A549 (cell line): ENCODE data around the gene DLG2. TPM values are rescaled to one million over a fixed set of nuclear protein-coding genes. Genes with fewer than 3 reads are reported as not detected.

Experiments
- ATAC-seq, 2 experiments: fragments of 200-7000 bp in 1 of 2; fragments of >200 bp in 1 of 2; cut with Nextera tagmentation in 1 of 2; cut with Tn5 transposase in 1 of 2; 3 replicates each; pipeline versions ENCODE4 v1.8.0 to v1.9.1; 2018 to 2020; ENCODE audit warnings: mild to moderate bottlenecking in 1 of 2, moderate library complexity in 1 of 2
- CTCF ChIA-PET: fragments of 300-600 bp; sonication (Branson Sonifier 250); formaldehyde crosslinking; extraction: SDS; loops from one replicate; lab custom pipeline; 2021; ENCODE audit warnings: antibody characterized with exemption, inconsistent platforms; lab: Yijun Ruan, JAX
- POLR2A ChIA-PET: fragments of 350-600 bp; formaldehyde crosslinking; extraction: SDS; loops from one replicate; lab custom pipeline; 2021; ENCODE audit warnings: antibody characterized with exemption, inconsistent platforms; lab: Yijun Ruan, JAX
- DNase-seq, 2 experiments: peaks; one replicate each; pipeline versions ENCODE4 v3.0.0 to v3.0.0-alpha.2; 2011 to 2016; ENCODE audit warnings: low read depth in 1 of 2, low spot score in 1 of 2
- FAIRE-seq: peaks from 2 replicates; lab custom pipeline; 2011; peaks lifted over from hg19 to GRCh38; lab: Jason Lieb, UNC
- H3K27ac ChIP-seq, 2 experiments: fragments of >200 bp; sonication (Bioruptor Twin); formaldehyde crosslinking; 3 replicates each; pipeline ENCODE4 v1.5.1; 2016 to 2017
- H3K4me1 ChIP-seq: fragments of >200 bp; sonication (Bioruptor Twin); formaldehyde crosslinking; 3 replicates; pipeline ENCODE4 v1.6.1; 2016
- H3K4me2 ChIP-seq: fragments of >200 bp; sonication (Bioruptor Twin); formaldehyde crosslinking; 3 replicates; pipeline ENCODE4 v1.6.1; 2016
- H3K4me3 ChIP-seq: fragments of >200 bp; sonication (Bioruptor Twin); formaldehyde crosslinking; 3 replicates; pipeline ENCODE4 v1.5.1; 2016
- H3K9me3 ChIP-seq: fragments of >200 bp; sonication (Bioruptor Twin); formaldehyde crosslinking; 3 replicates; pipeline ENCODE4 v1.6.1; 2016
- CHD2 ChIP-seq: fragments of 150-350 bp; IDR thresholded peaks from 2 replicates; pipeline ENCODE4 v1.6.1; 2014; ENCODE audit warnings: low read length; ENCODE audit not compliant: partially characterized antibody
- CHD4 ChIP-seq: fragments of 200-600 bp; sonication (generic); IDR thresholded peaks from 2 replicates; pipeline ENCODE4 v1.6.1; 2016; ENCODE audit warnings: antibody characterized with exemption, mild to moderate bottlenecking, borderline replicate concordance
- EHMT2 ChIP-seq: fragments of 200-600 bp; sonication (generic); IDR thresholded peaks from 2 replicates; pipeline ENCODE4 v1.6.1; 2016; ENCODE audit warnings: antibody characterized with exemption, low read depth, mild to moderate bottlenecking, moderate library complexity
- ESRRA ChIP-seq: fragments of 150-350 bp; IDR thresholded peaks from 2 replicates; pipeline ENCODE4 v1.6.1; 2014; ENCODE audit warnings: mild to moderate bottlenecking, low read length, borderline replicate concordance
- FOXS1 ChIP-seq: fragments of 250-450 bp; sonication (Bioruptor Pico); IDR thresholded peaks from 2 replicates; pipeline ENCODE4 v1.5.0; 2020; ENCODE audit warnings: mild to moderate bottlenecking, moderate library complexity
- GATA3 ChIP-seq: IDR thresholded peaks from 2 replicates; pipeline ENCODE4 v1.6.1; 2012; ENCODE audit warnings: borderline replicate concordance
- KDM1A ChIP-seq: fragments of 200-600 bp; sonication (generic); IDR thresholded peaks from 2 replicates; pipeline ENCODE4 v1.6.1; 2016; ENCODE audit warnings: low read depth, mild to moderate bottlenecking
- KDM5A ChIP-seq: fragments of 200-600 bp; sonication (generic); IDR thresholded peaks from 2 replicates; pipeline ENCODE4 v1.6.1; 2016; ENCODE audit warnings: antibody characterized with exemption, mild to moderate bottlenecking
- MAFK ChIP-seq: fragments of 450-650 bp; IDR thresholded peaks from 2 replicates; pipeline ENCODE4 v1.6.1; 2014; ENCODE audit not compliant: partially characterized antibody
- MYC ChIP-seq: IDR thresholded peaks from 2 replicates; pipeline ENCODE4 v1.6.1; 2012; ENCODE audit warnings: mild to moderate bottlenecking, inconsistent platforms, low read length, improper control_type of control experiment, borderline replicate concordance
- NFE2L2 ChIP-seq: fragments of 150-350 bp; conservative IDR thresholded peaks from 2 replicates; pipeline ENCODE4 v1.6.1; 2014; ENCODE audit warnings: low read length
- NPAS2 ChIP-seq: fragments of 250-450 bp; sonication (Bioruptor Pico); IDR thresholded peaks from 2 replicates; pipeline ENCODE4 v1.8.0; 2022; ENCODE audit warnings: mild to moderate bottlenecking, moderate library complexity, borderline replicate concordance
- NR3C1 ChIP-seq: fragments of >200 bp; sonication (Bioruptor Twin); formaldehyde crosslinking; IDR thresholded peaks from 3 replicates; pipeline ENCODE4 v1.6.1; 2017
- PHF8 ChIP-seq: fragments of 200-600 bp; sonication (generic); IDR thresholded peaks from 2 replicates; pipeline ENCODE4 v1.6.1; 2016; ENCODE audit warnings: low read depth, mild to moderate bottlenecking, antibody characterized with exemption, moderate library complexity, borderline replicate concordance
- SREBF2 ChIP-seq: fragments of 450-650 bp; IDR thresholded peaks from 2 replicates; pipeline ENCODE4 v1.6.1; 2014; ENCODE audit warnings: mild to moderate bottlenecking, moderate library complexity
- ZFP36 ChIP-seq: fragments of 450-650 bp; IDR thresholded peaks from 2 replicates; pipeline ENCODE4 v1.6.1; 2014; ENCODE audit warnings: borderline replicate concordance; ENCODE audit not compliant: partially characterized antibody
- ZNF302 ChIP-seq: fragments of 250-450 bp; sonication (Bioruptor Pico); IDR thresholded peaks from 2 replicates; pipeline ENCODE4 v1.9.0; 2021; ENCODE audit warnings: inconsistent platforms, mild to moderate bottlenecking, moderate library complexity
- ZSCAN20 ChIP-seq: fragments of 250-450 bp; sonication (Bioruptor Pico); IDR thresholded peaks from 2 replicates; pipeline ENCODE4 v1.8.0; 2022; ENCODE audit warnings: mild to moderate bottlenecking, moderate library complexity
- WGBS: methylation state at CpG from one replicate; pipeline ENCODE4 v1.1.6; 2017; ENCODE audit errors: missing lambda C conversion rate; 5-methylcytosine and 5-hydroxymethylcytosine counted together
- polyA minus RNA-seq: library from RNA; depleted of rRNA, polyadenylated mRNA; stranded (reverse); fragments of >200 nt; gene quantifications from 2 replicates; pipeline ENCODE4 v1.2.3, GENCODE V29; 2011; rRNA and poly(A)+ RNA removed
- polyA plus RNA-seq, 4 experiments: library from polyadenylated mRNA; depleted of rRNA in 3 of 4; stranded (reverse); fragments of >200 nt; fragmentation: RNase III in 1 of 4; extraction: RNeasy Plus Mini Kit Qiagen cat#74134 plus additional on column Dnase treatment in 1 of 4; gene quantifications; 2 replicates in 3 of 4; 3 replicates in 1 of 4; pipeline ENCODE4 v1.2.3, GENCODE V29; 2011 to 2017
- TF ChIP-seq, protein P1 (sequence below): fragments of >200 bp; sonication (Bioruptor Twin); formaldehyde crosslinking; IDR thresholded peaks from 3 replicates; pipeline ENCODE4 v1.6.1; 2016
- TF ChIP-seq, protein P2 (sequence below): fragments of 250-450 bp; sonication (Bioruptor Pico); IDR thresholded peaks from 2 replicates; pipeline ENCODE4 v1.5.0; 2020; ENCODE audit warnings: low read depth, mild to moderate bottlenecking, moderate library complexity
- TF ChIP-seq, protein P3 (sequence below): IDR thresholded peaks from 2 replicates; pipeline ENCODE4 v1.6.1; 2012

Gene DLG2
- polyA plus RNA-seq (2011; rRNA removed) (0.66 and 0.79 TPM in 2 replicates), polyA plus RNA-seq (2017; fragmentation: RNase III; extraction: RNeasy Plus Mini Kit Qiagen cat#74134 plus additional on column Dnase treatment) (0.26 to 0.40 TPM (median 0.31 TPM) in 3 replicates), polyA minus RNA-seq (0.73 and 0.99 TPM in 2 replicates)
- 0.12 and 0.19 TPM in 2 replicates for polyA plus RNA-seq (2012; cell fraction: cytosol; rRNA removed)
- polyA plus RNA-seq (2012; cell fraction: nucleus; rRNA removed): 0.11 and 0.13 TPM in 2 replicates

DNA sequence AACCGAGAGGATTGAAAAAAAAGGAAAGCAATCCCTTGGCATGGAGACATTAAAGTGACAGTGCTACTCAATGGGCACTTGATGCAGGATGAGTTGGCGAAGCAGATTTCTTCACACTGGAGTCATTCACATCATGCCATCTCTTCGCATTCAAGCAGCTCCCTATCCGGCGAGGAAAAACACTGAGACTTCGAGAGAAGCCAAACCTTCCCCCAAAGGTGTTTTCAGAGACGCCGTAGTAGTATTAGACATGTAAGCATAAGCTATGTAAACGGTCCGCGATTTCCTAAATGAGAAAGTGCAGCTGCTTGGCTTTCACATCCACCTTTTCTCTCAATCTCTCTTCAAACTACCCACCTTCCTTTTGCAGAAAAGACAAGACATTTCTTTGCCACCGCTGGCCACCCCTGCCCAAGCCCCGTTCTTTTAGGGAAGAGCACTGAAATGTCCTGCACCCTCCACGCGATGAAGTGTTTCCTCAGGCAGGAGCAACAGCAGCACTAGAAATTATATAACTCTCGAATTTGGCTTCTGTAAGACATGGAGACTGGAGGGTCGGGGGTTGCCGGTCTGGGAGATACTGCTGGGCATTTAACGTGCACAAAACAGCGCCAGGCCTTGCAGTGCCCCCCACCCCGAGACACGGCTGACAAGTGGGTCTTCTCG lies at the start of gene DLG2:
Gene DLG2 (minus strand): TSS at position 13 of the 666 bp plus-strand sequence.
- Histone ChIP-seq H3K4me1 (peaks cover 14% of the 10 kb centered on the region), H3K9me3 (no peaks in the 10 kb centered on the region), H3K27ac (peak within 1 kb of the TSS; percentile 79 to 89), H3K4me2 (peak within 1 kb of the TSS; percentile 96), H3K4me3 (peak within 1 kb of the TSS; percentile 57)
- ATAC-seq: peak; percentile 36 to 40
- ChIA-PET CTCF (interaction anchor here (0.6 to 1.5 kb wide), 4 partner anchors 18 to 664 kb away, joined by 3 to 4 read pairs (median 3); no protein-coding TSS in a partner anchor), POLR2A (interaction anchor here (1.0 to 5.0 kb wide), 7 partner anchors 10 to 617 kb away, joined by 3 to 30 read pairs (median 4); partner anchors contain the start of genes CREBZF, EED and TMEM126A)
- FAIRE-seq: no peak
- no peak for DNase-seq
- 6% methylated on average over 23 of the region's 23 CpGs for WGBS
- TF ChIP-seq NFE2L2 (no peak), CHD4 (no peak), NPAS2 (no peak), ZNF302 (CRISPR knock-in tag) (no peak), NR3C1 (no peak), ZFP36 (no peak), CHD2 (no peak), SREBF2 (no peak), PHF8 (no peak)
- TF ChIP-seq, protein P1, sequence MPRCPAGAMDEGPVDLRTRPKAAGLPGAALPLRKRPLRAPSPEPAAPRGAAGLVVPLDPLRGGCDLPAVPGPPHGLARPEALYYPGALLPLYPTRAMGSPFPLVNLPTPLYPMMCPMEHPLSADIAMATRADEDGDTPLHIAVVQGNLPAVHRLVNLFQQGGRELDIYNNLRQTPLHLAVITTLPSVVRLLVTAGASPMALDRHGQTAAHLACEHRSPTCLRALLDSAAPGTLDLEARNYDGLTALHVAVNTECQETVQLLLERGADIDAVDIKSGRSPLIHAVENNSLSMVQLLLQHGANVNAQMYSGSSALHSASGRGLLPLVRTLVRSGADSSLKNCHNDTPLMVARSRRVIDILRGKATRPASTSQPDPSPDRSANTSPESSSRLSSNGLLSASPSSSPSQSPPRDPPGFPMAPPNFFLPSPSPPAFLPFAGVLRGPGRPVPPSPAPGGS: no peak

DNA sequence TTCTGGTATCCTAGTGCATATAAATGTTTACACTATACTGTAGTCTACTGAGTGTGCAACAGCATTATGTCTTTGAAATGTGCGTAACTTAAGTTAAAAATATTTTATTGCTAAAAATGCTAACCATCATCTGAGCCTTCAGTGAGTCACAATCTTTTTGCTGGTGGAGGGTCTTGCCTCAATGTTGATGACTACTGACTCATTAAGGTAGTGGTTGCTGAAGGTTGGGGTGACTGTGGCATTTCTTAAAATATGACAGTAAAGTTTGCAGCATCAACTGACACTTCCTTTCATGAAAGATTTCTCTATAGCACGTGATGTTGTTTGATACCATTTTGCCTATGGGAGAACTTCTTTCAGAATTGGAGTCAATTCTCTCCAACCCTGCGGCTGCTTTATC lies 46.2 kb upstream of the DLG2 start:
- no peak for ATAC-seq
- CTCF ChIA-PET: no interaction called here
- FAIRE-seq: no peak
- no peak for TF ChIP-seq ZNF302 (CRISPR knock-in tag)
- no peak for TF ChIP-seq GATA3
- TF ChIP-seq FOXS1 (CRISPR knock-in tag): no peak
- TF ChIP-seq, protein P2, sequence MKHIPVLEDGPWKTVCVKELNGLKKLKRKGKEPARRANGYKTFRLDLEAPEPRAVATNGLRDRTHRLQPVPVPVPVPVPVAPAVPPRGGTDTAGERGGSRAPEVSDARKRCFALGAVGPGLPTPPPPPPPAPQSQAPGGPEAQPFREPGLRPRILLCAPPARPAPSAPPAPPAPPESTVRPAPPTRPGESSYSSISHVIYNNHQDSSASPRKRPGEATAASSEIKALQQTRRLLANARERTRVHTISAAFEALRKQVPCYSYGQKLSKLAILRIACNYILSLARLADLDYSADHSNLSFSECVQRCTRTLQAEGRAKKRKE: no peak
- TF ChIP-seq ZSCAN20: no peak
- TF ChIP-seq, protein P3, sequence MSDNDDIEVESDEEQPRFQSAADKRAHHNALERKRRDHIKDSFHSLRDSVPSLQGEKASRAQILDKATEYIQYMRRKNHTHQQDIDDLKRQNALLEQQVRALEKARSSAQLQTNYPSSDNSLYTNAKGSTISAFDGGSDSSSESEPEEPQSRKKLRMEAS: no peak
- TF ChIP-seq NPAS2: no peak
- no peak for TF ChIP-seq ESRRA
- no peak for TF ChIP-seq KDM5A
- no peak for TF ChIP-seq MAFK
- TF ChIP-seq PHF8: no peak
- TF ChIP-seq MYC: no peak
- no peak for TF ChIP-seq KDM1A
- no peak for TF ChIP-seq CHD4
- no peak for TF ChIP-seq EHMT2
- POLR2A ChIA-PET: interaction anchor here (1.3 kb wide), 1 partner anchor 8 kb away, joined by 3 read pairs; the partner anchor contains the start of gene CREBZF
- Histone ChIP-seq H3K9me3 (no peaks in the 10 kb centered on the region), H3K4me2 (no peak overlapping the region), H3K4me1 (no peaks in the 10 kb centered on the region), H3K27ac (no peak overlapping the region), H3K4me3 (no peak overlapping the region)
- WGBS: 65% methylated on average over 3 of the region's 3 CpGs
- DNase-seq: no peak
